ENCODE data around the gene KIF21B.

KIF21B gene

DNA sequence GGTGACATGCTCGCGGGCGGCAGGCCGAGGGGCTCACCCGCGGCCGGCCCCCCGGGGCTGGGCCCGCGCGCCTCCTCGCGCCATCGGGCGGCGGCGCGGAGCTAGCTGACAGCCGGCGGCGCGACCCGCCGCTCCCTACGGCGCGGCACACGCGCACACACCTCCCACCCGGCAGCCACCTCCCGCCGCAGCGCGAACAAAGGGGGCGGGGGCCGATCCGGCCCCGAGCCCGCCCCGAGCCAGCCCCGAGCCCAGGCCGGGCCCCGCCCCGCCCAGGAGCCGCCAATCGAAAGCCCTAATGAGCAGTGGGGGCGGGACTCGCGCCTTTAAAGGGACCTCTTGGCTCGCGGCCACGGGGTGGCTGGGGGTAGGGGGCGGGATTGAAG, at the start of gene KIF21B:
TSS of gene KIF21B (minus strand) at position 198 of the 386 bp plus-strand sequence. CDS start 331 bp downstream, outside the sequence.
- DNase-seq: peak; percentile 86 to 90

GRCh38 chr1:201072922-201073321, 49.4 kb upstream of the KIF21B start:
- no peak for DNase-seq

DNA sequence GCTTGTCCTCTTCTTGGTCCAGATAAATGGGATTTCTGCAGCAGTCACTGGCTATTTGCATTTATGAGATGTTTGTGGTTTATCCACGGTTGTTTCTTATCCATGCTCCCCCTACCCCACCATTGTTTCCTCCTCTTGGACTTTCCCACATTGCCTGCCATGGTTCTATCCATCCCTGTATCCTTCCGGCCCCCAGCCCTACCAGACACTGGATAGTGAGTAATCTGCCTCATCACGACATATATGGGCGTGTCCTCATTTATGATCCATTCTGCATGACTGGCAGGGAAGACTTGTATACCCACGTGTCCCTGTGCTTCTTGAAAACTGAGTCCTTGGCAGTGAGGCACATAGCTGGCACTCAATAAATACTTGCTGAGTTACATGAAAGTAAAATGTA, 48.6 kb upstream of the KIF21B start:
- no peak for DNase-seq

GRCh38 chr1:201069636-201070035, 46.1 kb upstream of the KIF21B start:
- peak in 1 of 2 experiments; percentile 8 for DNase-seq

DNA sequence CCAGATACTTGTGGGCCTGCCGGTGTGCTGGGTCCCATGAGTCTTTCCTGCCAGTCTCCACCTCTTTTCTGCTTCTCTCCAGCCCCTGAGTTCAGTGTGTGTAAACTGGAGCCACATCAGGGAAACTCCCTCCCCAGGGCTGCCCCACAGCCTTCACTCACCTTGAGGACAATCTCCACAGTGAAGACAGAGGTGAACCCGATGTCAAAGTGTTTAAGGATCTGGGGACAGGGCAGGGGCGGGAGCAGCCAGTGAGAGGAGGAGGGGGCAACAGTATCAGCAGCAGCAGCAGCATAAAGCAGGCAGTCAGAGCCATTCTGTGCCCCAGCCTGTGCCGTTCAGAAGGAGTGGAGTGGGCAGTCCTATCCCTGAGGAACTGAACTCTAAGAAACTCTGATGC, 45.5 kb upstream of the KIF21B start:
- no peak for DNase-seq

DNA sequence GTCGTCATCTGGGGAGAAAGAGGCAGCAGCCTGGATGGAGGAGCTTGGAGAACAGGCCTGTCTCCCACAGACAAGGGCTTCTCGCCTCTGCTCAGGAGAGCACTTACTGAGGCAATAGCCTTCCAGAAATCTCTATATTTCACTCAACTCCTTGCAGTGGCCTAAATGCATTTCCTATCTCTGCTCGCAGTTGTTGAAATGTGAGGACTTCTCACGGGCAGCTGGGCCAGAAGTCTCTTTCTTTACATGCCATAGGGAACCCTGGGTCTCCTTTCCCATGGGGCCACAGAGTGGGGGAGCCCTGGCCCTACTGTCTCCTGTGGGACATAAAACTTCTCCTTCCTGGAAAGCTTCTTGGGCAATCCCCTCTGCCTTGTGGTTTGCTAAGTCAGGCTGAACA, 43.5 kb upstream of the KIF21B start:
- DNase-seq: no peak

DNA sequence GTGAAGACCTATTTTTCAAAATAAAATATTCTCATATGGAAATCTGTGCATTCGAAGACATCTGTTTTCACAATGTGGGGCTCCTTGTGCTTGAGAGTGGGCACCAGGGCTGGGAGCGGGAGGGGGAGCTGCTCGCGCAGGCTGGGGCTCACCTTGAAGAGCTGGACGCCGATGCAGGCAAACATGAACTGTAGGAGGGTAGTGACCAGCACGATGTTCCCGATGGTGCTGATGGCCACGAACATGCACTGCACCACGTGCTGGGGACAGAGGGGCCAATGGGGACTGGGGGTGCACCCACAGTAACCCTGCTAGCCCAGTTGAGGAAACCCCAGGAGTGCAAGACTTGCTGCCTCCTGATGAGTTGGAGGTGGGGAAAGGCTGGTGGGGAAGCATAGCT, 42.2 kb upstream of the KIF21B start:
- no peak for DNase-seq

DNA sequence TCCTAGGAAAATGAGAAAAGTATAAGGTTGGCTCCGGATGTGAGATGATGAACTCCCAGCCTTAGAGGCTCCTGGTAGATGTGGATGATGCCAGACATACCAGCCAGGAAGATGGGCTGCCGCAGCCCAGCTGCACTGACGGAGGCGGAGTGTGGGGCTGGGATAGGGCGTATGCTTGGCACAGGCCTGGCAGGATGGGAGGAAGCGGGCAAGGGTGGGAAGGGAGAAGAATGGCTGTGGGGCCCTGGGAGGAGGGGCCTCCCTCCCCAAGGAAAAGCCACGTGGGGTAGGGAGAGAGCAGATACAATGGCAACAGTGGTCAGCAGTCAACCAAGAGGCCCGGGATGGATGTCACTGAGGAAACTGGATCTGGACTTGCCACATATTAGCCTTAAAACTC, 41.3 kb upstream of the KIF21B start:
- DNase-seq: no peak

DNA sequence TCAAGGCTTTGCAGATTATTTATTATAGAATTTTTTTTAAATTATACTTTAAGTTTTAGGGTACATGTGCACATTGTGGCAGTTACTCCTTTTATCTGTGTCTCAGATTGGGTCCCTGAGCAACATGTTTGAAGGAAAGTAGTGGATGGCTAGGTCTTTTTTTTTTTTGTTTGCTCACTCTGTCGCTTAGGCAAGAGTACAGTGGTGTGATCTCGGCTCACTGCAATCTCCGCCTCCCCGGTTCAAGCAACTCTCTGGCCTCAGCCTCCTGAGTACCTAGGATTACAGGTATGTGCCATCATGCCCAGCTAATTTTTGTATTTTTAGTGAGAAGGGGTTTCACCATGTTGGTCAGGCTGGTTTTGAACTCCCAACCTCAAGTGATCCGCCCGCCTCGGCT, 39.6 kb upstream of the KIF21B start:
- DNase-seq: no peak

DNA sequence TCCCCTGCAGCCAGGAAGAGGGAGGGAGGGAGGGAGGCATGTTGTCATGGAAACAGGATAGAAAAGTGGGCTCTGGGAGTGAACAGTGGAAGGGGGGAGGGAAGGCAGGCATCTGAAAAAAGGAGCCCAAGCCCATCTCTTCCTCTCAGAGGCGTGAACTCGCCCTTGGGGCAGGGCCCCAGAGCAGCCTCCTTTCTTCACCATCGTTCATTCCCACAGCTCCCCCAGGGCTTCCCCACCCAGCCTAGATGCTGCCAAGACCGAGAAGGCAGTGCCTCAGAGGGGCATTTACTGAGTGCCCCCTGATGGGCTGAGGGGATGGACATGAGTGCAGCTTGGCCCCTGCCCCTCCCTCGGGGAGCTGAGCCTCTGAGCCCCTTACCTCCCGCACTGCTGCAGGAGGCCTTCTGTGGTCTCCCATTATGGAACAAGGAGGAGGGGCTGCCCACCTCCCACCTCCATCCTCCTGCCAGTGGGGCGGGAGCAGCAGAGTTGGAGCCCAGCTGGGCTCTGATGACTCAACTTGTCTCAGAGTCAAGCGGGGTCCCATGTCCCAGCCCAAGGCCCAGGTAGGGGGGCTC, 39.1 kb upstream of the KIF21B start:
- no peak for DNase-seq

GRCh38 chr1:201061886-201062285, 38.4 kb upstream of the KIF21B start:
- no peak for DNase-seq

GRCh38 chr1:201061049-201061448, 37.5 kb upstream of the KIF21B start:
- DNase-seq: no peak

- no peak for DNase-seq
Observed at GRCh38 chr1:201060586-201060985, 37.1 kb upstream of the KIF21B start.

GRCh38 chr1:201059871-201060555, 36.5 kb upstream of the KIF21B start:
- no peak for DNase-seq

GRCh38 chr1:201059401-201059800, 35.9 kb upstream of the KIF21B start:
- DNase-seq: no peak

DNA sequence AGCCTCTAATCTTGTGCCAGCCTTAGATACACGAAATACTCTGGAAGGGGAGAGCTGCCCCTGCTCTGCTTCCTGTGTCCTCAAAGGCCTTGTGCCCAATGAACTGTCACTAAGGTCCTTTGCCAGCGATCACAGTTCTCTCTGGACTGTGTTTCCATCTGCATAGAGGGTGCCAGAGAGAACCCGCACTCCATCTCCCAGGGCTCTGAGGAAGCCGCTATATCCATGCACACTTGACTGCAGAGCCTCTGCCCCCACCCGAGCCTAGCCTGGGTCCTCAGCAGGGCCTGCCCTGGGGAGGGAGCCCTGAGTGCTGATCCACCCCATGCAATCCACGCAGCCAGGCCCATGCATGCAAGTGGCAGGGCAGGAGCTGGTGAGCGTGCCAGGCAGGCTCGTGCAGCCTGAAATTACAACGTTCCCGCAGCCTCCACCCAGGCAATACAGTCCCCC, 30.6 kb upstream of the KIF21B start:
- no peak for DNase-seq

DNA sequence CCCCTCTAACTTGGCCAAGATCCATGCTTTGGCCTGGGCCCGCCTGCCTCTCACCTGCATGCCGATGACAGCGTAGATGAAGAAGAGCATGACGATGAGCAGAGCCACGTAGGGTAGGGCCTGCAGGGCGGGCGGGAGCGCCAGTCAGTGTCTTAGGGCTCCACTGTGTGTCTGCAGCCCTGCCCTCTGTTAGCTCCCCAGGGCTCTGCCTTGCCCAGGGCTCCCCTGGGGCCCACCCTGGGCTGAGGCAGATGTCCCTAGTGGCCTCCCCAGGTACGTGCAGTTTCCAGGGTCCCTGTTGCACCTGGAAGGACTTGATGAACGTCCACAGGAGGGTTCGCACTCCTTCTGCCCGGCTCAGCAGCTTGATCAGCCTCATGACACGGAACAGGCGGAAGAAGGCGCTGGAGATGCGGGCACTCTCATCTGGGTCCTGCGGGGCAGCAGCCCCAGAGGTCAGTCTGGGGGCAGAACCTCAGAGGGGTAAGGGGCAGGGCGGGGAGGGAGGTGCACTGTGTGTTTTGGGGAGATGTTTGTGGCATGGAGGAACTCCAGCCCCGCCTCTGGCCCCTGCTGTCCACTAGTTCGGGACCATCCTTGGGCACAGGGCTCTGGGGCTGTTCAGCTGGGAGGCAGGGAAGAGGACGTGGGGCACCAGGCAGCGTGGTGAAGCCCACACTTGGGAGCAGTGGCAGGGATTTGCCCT, 29.8 kb upstream of the KIF21B start:
- DNase-seq: no peak

DNA sequence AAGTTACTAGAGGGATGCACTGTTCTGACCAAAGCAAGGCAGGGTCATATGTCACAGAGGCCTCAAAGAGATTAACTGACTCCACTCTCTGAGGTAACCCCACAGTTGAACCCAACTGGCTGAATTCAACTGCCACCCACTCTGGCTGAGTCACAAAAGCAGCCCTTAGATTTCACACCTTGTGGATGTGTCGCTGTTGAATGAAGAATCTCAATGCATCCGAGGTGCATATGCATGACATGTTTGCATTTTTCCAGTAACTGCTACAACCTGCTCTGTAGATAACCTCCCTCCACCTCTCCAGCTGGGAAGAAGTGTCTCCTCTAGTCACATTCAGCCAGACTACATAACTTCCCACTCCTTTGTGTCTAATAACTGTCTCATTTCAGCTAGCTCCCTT, 27.9 kb upstream of the KIF21B start:
- no peak for DNase-seq

GRCh38 chr1:201050515-201051277, 27.2 kb upstream of the KIF21B start:
- no peak for DNase-seq

GRCh38 chr1:201049248-201049831, 25.8 kb upstream of the KIF21B start:
- DNase-seq: no peak

DNA sequence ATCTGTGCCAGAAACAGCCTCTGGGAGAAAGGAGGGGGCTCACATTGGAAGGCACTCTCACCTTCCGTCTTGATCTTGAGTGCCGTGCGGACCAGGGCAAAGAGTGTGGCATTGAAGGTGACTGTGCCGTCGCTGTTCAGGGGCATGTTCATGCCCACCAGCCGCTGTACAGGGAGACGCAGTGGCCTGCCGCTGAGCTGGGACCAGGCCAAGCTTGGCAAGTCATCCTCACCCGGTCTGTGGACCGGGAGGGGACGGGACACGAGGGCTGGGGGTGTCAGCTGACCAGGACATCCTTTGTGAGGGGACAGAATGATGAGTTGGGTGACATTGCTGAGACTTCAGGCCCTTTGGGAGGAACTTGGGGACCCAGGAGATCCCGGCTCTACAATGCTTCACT, 25.0 kb upstream of the KIF21B start:
- no peak for DNase-seq

DNA sequence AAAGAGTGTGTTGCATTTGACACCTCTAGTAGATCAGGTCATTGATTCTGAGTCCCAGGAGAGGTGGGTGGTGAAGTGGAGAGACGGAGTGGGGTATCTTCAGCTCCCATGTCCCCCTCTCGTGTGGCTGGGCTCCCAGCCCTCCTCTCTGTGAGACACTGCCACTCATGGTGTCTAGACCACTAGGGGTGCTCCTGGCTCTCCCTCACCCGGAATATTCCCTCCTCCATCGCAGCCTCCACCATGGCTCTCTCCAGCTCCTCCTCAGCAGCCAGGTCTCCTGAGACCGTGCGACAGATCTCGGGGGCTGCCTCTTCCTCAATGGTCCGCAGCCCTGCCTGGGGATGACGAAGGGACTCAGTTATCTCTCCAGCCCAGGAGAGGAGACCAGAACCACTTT, 20.6 kb upstream of the KIF21B start:
- no peak for DNase-seq
